Measurements from ENCODE around the gene CTNNA2. TPM values are rescaled to one million over a fixed set of nuclear protein-coding genes. Genes with fewer than 3 reads are reported as not detected.
A peak's percentile ranks its signal among the peaks of the same experiment; 100 is the strongest.

The CTNNA2 gene
- total RNA-seq, 3 donors from 2014 or later, result 0.29 to 4.2 (median 1.1) TPM

GRCh38 chr2:79622508-79622907 is 109.7 kb downstream of the CTNNA2 start:
- peaks cover 9% of the 10 kb centered on the region for H3K4me1 ChIP-seq (ENCODE audit: low read depth)
- no peak for DNase-seq
- TF ChIP-seq, protein P1, sequence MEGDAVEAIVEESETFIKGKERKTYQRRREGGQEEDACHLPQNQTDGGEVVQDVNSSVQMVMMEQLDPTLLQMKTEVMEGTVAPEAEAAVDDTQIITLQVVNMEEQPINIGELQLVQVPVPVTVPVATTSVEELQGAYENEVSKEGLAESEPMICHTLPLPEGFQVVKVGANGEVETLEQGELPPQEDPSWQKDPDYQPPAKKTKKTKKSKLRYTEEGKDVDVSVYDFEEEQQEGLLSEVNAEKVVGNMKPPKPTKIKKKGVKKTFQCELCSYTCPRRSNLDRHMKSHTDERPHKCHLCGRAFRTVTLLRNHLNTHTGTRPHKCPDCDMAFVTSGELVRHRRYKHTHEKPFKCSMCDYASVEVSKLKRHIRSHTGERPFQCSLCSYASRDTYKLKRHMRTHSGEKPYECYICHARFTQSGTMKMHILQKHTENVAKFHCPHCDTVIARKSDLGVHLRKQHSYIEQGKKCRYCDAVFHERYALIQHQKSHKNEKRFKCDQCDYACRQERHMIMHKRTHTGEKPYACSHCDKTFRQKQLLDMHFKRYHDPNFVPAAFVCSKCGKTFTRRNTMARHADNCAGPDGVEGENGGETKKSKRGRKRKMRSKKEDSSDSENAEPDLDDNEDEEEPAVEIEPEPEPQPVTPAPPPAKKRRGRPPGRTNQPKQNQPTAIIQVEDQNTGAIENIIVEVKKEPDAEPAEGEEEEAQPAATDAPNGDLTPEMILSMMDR (IDR thresholded peaks at IDR 0.05), result no peak
- intact Hi-C loops (cut with DNase I, micrococcal nuclease), result no loop called here
- H3K36me3 ChIP-seq (ENCODE audit: low read depth), result no peaks in the 10 kb centered on the region
- H3K4me3 ChIP-seq, result no peak overlapping the region
- no peak for ATAC-seq
- no peaks in the 10 kb centered on the region for H3K9me3 ChIP-seq

DNA sequence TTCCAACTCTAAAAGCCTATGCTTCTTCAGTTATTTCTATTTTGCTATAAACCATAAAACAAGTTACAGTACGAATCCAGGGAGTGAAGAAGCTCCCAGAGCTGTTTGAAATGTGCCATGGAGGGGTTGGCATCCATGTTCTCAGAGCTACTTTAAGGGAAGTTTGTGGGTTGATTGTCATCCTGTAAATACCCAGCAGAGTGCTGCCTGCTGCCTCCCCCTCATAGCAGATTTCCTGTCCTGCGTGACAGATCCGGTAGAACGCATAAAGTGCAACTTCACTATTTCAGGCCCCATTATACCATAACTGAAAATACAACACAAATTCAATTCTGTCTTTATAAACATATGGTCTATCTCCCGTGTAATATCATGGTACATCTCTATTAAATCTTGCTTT is 114.4 kb downstream of the CTNNA2 start:
- DNase-seq, result no peak
- TF ChIP-seq, protein P1 (IDR thresholded peaks at IDR 0.05), result no peak
- Histone ChIP-seq H3K9me3 (no peaks in the 10 kb centered on the region), H3K36me3 (ENCODE audit: low read depth) (no peaks in the 10 kb centered on the region), H3K4me3 (no peak overlapping the region), H3K4me1 (ENCODE audit: low read depth) (no peaks in the 10 kb centered on the region)
- ATAC-seq, result no peak
- intact Hi-C loops (cut with DNase I, micrococcal nuclease), result no loop called here

GRCh38 chr2:79630060-79630459 is 117.2 kb downstream of the CTNNA2 start:
- TF ChIP-seq, protein P1 (IDR thresholded peaks at IDR 0.05), result no peak
- intact Hi-C loops (cut with DNase I, micrococcal nuclease), result no loop called here
- Histone ChIP-seq H3K36me3 (ENCODE audit: low read depth) (no peaks in the 10 kb centered on the region), H3K4me1 (ENCODE audit: low read depth) (no peaks in the 10 kb centered on the region), H3K9me3 (no peaks in the 10 kb centered on the region), H3K4me3 (no peak overlapping the region)
- no peak for DNase-seq
- ATAC-seq, result no peak

- TF ChIP-seq, protein P1 (IDR thresholded peaks at IDR 0.05), result no peak
- intact Hi-C loops (cut with DNase I, micrococcal nuclease), result no loop called here
- H3K9me3 ChIP-seq, result no peaks in the 10 kb centered on the region
- DNase-seq, result no peak
- peak; percentile 17 for ATAC-seq
- H3K36me3 ChIP-seq (ENCODE audit: low read depth), result no peaks in the 10 kb centered on the region
- H3K4me1 ChIP-seq (ENCODE audit: low read depth), result no peaks in the 10 kb centered on the region
- no peak overlapping the region for H3K4me3 ChIP-seq
These were observed 118.2 kb downstream of the CTNNA2 start for GRCh38 chr2:79630972-79631557.

DNA sequence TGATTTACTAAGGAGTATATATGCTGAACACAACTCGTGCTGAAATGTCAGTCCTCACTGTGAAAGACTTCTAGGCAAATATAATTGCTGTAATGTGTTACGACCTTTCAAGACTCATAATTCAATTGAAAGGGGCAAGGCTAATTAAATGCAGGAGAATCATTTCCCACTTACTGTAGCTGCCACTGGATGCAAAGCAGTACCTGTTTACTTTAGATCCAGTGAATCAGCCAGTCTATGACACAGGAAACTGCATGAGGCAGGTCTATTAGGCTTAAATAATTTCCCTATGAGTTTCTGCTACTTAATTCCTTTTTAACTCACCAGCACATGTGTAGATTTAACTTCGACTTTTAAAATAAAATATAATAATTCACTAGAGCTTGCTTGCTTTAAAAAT is 125.6 kb downstream of the CTNNA2 start:
- Histone ChIP-seq H3K36me3 (ENCODE audit: low read depth) (no peaks in the 10 kb centered on the region), H3K4me1 (ENCODE audit: low read depth) (no peaks in the 10 kb centered on the region), H3K9me3 (no peaks in the 10 kb centered on the region), H3K4me3 (no peak overlapping the region)
- intact Hi-C loops (cut with DNase I, micrococcal nuclease), result no loop called here
- DNase-seq (no peak), ATAC-seq (no peak)
- TF ChIP-seq, protein P1 (IDR thresholded peaks at IDR 0.05), result no peak

DNA sequence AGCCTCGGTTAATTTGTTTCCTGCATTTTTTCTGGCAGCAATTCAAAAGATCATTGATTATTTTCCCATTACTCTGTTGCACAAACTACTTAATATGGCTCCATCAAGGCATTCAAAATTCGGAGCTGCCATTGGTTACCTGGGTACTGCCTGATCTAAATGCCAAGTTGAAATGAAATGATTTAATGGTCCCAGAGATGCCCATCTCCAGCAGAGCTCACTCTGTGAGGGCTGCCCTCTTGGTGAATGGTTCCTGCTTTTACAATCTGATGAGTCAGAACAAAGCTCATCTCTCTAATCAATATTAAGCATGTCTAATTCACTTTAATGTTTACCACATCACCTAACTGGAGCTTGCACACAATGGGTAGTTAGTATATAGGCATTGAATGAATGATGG is 126.1 kb downstream of the CTNNA2 start:
- intact Hi-C loops (cut with DNase I, micrococcal nuclease), result no loop called here
- no peak for DNase-seq
- TF ChIP-seq, protein P1 (IDR thresholded peaks at IDR 0.05), result no peak
- no peaks in the 10 kb centered on the region for H3K4me1 ChIP-seq (ENCODE audit: low read depth)
- no peaks in the 10 kb centered on the region for H3K36me3 ChIP-seq (ENCODE audit: low read depth)
- no peak for ATAC-seq
- H3K9me3 ChIP-seq, result no peaks in the 10 kb centered on the region
- H3K4me3 ChIP-seq, result no peak overlapping the region
